Testis (tissue), 3 donors: ENCODE data around the gene LCP2. TPM values are rescaled to one million over a fixed set of nuclear protein-coding genes. Genes with fewer than 3 reads are reported as not detected.
A peak's percentile ranks its signal among the peaks of the same experiment; 100 is the strongest.
"Not testable (repeated sequence)": the region's sequence is repeated elsewhere in the genome, so short reads cannot be mapped to it uniquely, and the experiment has no call there.

Experiments
- DNase-seq: peaks from one replicate; pipeline ENCODE4 v3.0.0-alpha.2; 2019
- H3K27ac ChIP-seq, 2 donors: fragments of 200-600 bp; sonication (generic); one replicate each; pipeline ENCODE4 v1.5.1; 2019
- H3K27me3 ChIP-seq: fragments of 200-600 bp; sonication (generic); one replicate; pipeline ENCODE4 v1.5.1; 2019
- H3K36me3 ChIP-seq: fragments of 200-600 bp; sonication (generic); one replicate; pipeline ENCODE4 v1.5.1; 2017; ENCODE audit warnings: low read depth; ENCODE audit errors: missing control alignments
- H3K4me1 ChIP-seq: fragments of 200-600 bp; sonication (generic); one replicate; pipeline ENCODE4 v1.5.1; 2019
- H3K4me3 ChIP-seq, 2 donors: fragments of 200-600 bp; sonication (generic); one replicate each; pipeline ENCODE4 v1.5.1; 2017 to 2019
- H3K9me3 ChIP-seq: fragments of 200-600 bp; sonication (generic); one replicate; pipeline ENCODE4 v1.5.1; 2017
- CTCF ChIP-seq, 3 experiments: fragments of 450-650 bp in 2 of 3; fragments of 200-600 bp in 1 of 3; sonication (generic) in 1 of 3; IDR thresholded peaks; one replicate each; pipeline ENCODE4 v1.5.1; 2016 to 2019; ENCODE audit warnings: antibody characterized with exemption in 3 of 3, mild to moderate bottlenecking in 2 of 3, moderate library complexity in 1 of 3
- POLR2A ChIP-seq: fragments of 450-650 bp; IDR thresholded peaks from one replicate; pipeline ENCODE4 v1.6.1; 2017; ENCODE audit warnings: antibody characterized with exemption, mild to moderate bottlenecking, moderate library complexity
- WGBS, 2 donors: methylation state at CpG; one replicate each; pipeline ENCODE4 v1.1.5; 2018; 5-methylcytosine and 5-hydroxymethylcytosine counted together
- intact Hi-C: fragments of 100-400 bp; cut with DNase I; formaldehyde crosslinking; loops from one replicate; pipeline ENCODE4 v1.15.1; 2023; ENCODE audit warnings: low total_unique reads
- polyA plus RNA-seq: library from polyadenylated mRNA; stranded (reverse); fragments of 350-450 nt; fragmentation: Illumina TruSeq; extraction: RNeasy Lipid Tissue Mini Kit (QIAGEN cat#74804); gene quantifications from one replicate; pipeline ENCODE4 v1.2.3, GENCODE V29; 2014; ENCODE audit warnings: low read depth, low replicate concordance; ENCODE audit not compliant: insufficient read depth
- total RNA-seq, 2 donors: library from RNA; depleted of rRNA; stranded (reverse); fragments of >200 nt; gene quantifications; one replicate each; pipeline ENCODE4 v1.2.3, GENCODE V29; 2016

LCP2 gene
- total and polyA plus RNA-seq, 3 donors from 2014 or later = 8.6 to 14.2 (median 11.5) TPM

GRCh38 chr5:170247363-170247762 is 50.2 kb downstream of the LCP2 start:
- no peaks in the 10 kb centered on the region for H3K9me3 ChIP-seq
- intact Hi-C loops = no loop called here
- TF ChIP-seq POLR2A = no peak
- no peak for TF ChIP-seq CTCF (IDR thresholded peaks at IDR 0.05)
- H3K27me3 ChIP-seq = no peaks in the 10 kb centered on the region
- whole genome bisulfite sequencing, 2 donors = 50 to 57% methylated on average over 2 of the region's 2 CpGs
- H3K4me1 ChIP-seq = peaks cover 10% of the 10 kb centered on the region
- H3K27ac ChIP-seq = peak overlapping the region in 1 of 2 donors; percentile 60
- no peaks in the 10 kb centered on the region for H3K36me3 ChIP-seq
- no peak overlapping the region for H3K4me3 ChIP-seq
- DNase-seq = no peak

GRCh38 chr5:170246126-170246870 is 51.3 kb downstream of the LCP2 start:
- DNase-seq = no peak
- no peak for TF ChIP-seq CTCF (IDR thresholded peaks at IDR 0.05)
- TF ChIP-seq POLR2A = no peak
- intact Hi-C loops = no loop called here
- no peaks in the 10 kb centered on the region for H3K27me3 ChIP-seq
- peak overlapping the region in 1 of 2 donors; percentile 60 for H3K27ac ChIP-seq
- H3K4me1 ChIP-seq = peaks cover 5% of the 10 kb centered on the region
- no peaks in the 10 kb centered on the region for H3K36me3 ChIP-seq
- 81% methylated on average over 4 of the region's 4 CpGs for WGBS, 2 donors
- H3K9me3 ChIP-seq = no peaks in the 10 kb centered on the region
- no peak overlapping the region for H3K4me3 ChIP-seq

- H3K27me3 ChIP-seq, H3K9me3 ChIP-seq, DNase-seq, H3K4me3 ChIP-seq, intact Hi-C loops, H3K36me3 ChIP-seq, H3K27ac ChIP-seq, H3K4me1 ChIP-seq: not testable (repeated sequence)
- WGBS, 2 donors = 91 to 100% methylated on average over 5 to 21 of the region's 23 CpGs
These were observed 52.1 kb downstream of the LCP2 start for GRCh38 chr5:170245436-170245835.

- no peak for DNase-seq
- H3K4me3 ChIP-seq = no peak overlapping the region
- TF ChIP-seq POLR2A = no peak
- TF ChIP-seq CTCF (IDR thresholded peaks at IDR 0.05) = no peak
- H3K36me3 ChIP-seq = no peaks in the 10 kb centered on the region
- H3K4me1 ChIP-seq = peaks cover 4% of the 10 kb centered on the region
- no peaks in the 10 kb centered on the region for H3K27me3 ChIP-seq
- H3K9me3 ChIP-seq = no peaks in the 10 kb centered on the region
- WGBS, 2 donors = 29 to 43% methylated on average over 1 of the region's 1 CpG
- intact Hi-C loops = no loop called here
- H3K27ac ChIP-seq = peak overlapping the region; percentile 74 to 86
These were observed 59.0 kb downstream of the LCP2 start for GRCh38 chr5:170238456-170239196.
